GM23248 (cell line): ENCODE measurements around the gene GDI1.

ENCODE experiments used
- EZH2 ChIP-seq: fragments of 200-600 bp; sonication (generic); IDR thresholded peaks from 2 replicates; pipeline ENCODE4 v1.6.1; 2018; ENCODE audit warnings: antibody characterized with exemption, mild to moderate bottlenecking; ENCODE audit not compliant: insufficient read depth, poor library complexity, severe bottlenecking
- EZH2phosphoT487 ChIP-seq: fragments of 200-600 bp; sonication (generic); IDR thresholded peaks from 2 replicates; pipeline ENCODE4 v1.6.1; 2018; ENCODE audit warnings: antibody characterized with exemption, moderate library complexity, mild to moderate bottlenecking, low read depth; ENCODE audit not compliant: insufficient read depth

DNA sequence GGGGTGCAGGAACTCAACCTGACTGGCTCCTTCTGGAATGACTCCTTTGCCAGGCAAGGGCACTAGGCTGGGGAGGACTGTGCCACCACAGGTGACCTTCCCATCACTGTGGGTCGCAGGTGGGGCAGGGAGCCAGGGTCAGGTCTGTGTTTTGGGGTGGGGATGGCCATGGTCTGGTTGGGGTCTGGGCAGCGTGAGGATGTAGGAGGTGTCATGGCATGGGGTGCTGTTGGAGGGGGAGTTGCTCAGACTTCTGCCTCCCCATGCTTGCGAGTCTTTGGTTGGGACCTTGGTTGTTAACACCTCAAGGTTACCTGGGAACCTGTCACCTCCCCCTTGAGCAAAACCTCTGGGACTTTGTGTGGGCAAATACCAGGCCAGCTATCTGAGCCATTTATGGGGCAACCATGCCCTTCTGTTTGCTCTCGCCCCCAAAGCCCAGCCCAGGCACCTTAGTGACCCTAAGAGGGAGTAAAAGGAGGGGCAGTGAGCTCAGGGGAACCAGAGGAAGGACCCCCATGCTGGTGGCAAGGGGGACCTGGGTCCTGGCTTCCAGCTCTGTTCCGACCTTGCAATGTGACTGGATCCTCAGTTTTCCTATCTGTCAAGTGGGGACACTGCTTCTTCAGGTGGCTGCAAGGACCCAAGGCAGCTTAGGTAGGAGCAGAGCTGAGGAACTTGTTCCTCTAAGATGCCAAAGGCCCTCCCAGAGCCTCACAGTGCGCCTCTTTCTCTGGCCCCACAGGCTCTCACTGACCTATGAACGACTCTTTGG is 2.4 kb upstream of the GDI1 start:
- TF ChIP-seq EZH2 (no peak), EZH2phosphoT487 (no peak)
